ENCODE data around the gene LIN54. TPM values are rescaled to one million over a fixed set of nuclear protein-coding genes. Genes with fewer than 3 reads are reported as not detected.

The LIN54 gene
- total RNA-seq, 4 donors from 2014 or later, result 14.7 to 23.0 (median 16.4) TPM

GRCh38 chr4:82893942-82894341 is 116.7 kb downstream of the LIN54 start:
- H3K9me3 ChIP-seq, result no peaks in the 10 kb centered on the region
- no peak overlapping the region for H3K27ac ChIP-seq
- H3K27me3 ChIP-seq, result no peaks in the 10 kb centered on the region
- H3K4me3 ChIP-seq, result no peak overlapping the region
- H3K36me3 ChIP-seq, result peaks cover 0 to 48% (median 5%) of the 10 kb centered on the region in 3 donors
- 86 to 92% methylated on average over 3 of the region's 3 CpGs for WGBS, 2 donors
- intact Hi-C loops (cut with DNase I), result no loop called here
- peaks cover 2 to 61% (median 13%) of the 10 kb centered on the region in 3 donors for H3K4me1 ChIP-seq
- TF ChIP-seq POLR2A (IDR thresholded peaks at IDR 0.05) (no peak), CTCF (IDR thresholded peaks at IDR 0.05) (no peak)
- no peak for DNase-seq

- DNase-seq, result no peak
- Histone ChIP-seq H3K4me1 (peaks cover 0 to 59% (median 10%) of the 10 kb centered on the region in 3 donors), H3K27ac (no peak overlapping the region), H3K27me3 (no peaks in the 10 kb centered on the region), H3K36me3 (peaks cover 0 to 43% (median 5%) of the 10 kb centered on the region in 3 donors), H3K9me3 (no peaks in the 10 kb centered on the region), H3K4me3 (no peak overlapping the region)
- intact Hi-C loops (cut with DNase I), result no loop called here
- 75 to 79% methylated on average over 1 of the region's 1 CpG for WGBS, 2 donors
- TF ChIP-seq CTCF (IDR thresholded peaks at IDR 0.05), result no peak
- TF ChIP-seq POLR2A (IDR thresholded peaks at IDR 0.05), result no peak
Measured at GRCh38 chr4:82892467-82892802, 118.2 kb downstream of the LIN54 start.

- Histone ChIP-seq H3K9me3 (no peaks in the 10 kb centered on the region), H3K4me3 (peak overlapping the region; percentile 76 to 97 (median 80)), H3K4me1 (peaks cover 0 to 59% (median 6%) of the 10 kb centered on the region in 3 donors), H3K27me3 (no peaks in the 10 kb centered on the region), H3K36me3 (peaks cover 0 to 38% (median 5%) of the 10 kb centered on the region in 3 donors), H3K27ac (peak overlapping the region; percentile 95 to 99 (median 97))
- WGBS, 2 donors, result 31 to 32% methylated on average over 7 of the region's 7 CpGs
- intact Hi-C loops (cut with DNase I), result no loop called here
- TF ChIP-seq CTCF (IDR thresholded peaks at IDR 0.05), result no peak
- no peak for TF ChIP-seq POLR2A (IDR thresholded peaks at IDR 0.05)
- DNase-seq, result no peak
Measured at GRCh38 chr4:82891707-82892466, 118.7 kb downstream of the LIN54 start.

- Histone ChIP-seq H3K4me1 (peaks cover 0 to 59% (median 14%) of the 10 kb centered on the region in 3 donors), H3K27ac (peak within 1 kb of the TSS; percentile 95 to 99 (median 97)), H3K9me3 (no peaks in the 10 kb centered on the region), H3K27me3 (no peaks in the 10 kb centered on the region), H3K36me3 (peaks cover 0 to 30% (median 5%) of the 10 kb centered on the region in 3 donors), H3K4me3 (peak within 1 kb of the TSS; percentile 76 to 97 (median 80))
- WGBS, 2 donors, result 0% methylated on average over 1 to 7 of the region's 71 CpGs
- TF ChIP-seq POLR2A (IDR thresholded peaks at IDR 0.05) (peak in 3 of 4 donors; percentile 87 to 96 (median 87)), CTCF (IDR thresholded peaks at IDR 0.05) (peak in 2 of 6 experiments; percentile 5 to 23)
- peak; percentile 75 for DNase-seq
- intact Hi-C loops (cut with DNase I), result no loop called here
Measured at GRCh38 chr4:82890901-82891706, 119.5 kb downstream of the LIN54 start, which contains the start of gene SEC31A. Gene SEC31A (minus strand): TSS chr4:82891153. CDS start chr4:82881936, 9,217 bp downstream.

GRCh38 chr4:82890528-82890900 is 120.1 kb downstream of the LIN54 start:
- intact Hi-C loops (cut with DNase I), result no loop called here
- Histone ChIP-seq H3K4me1 (peaks cover 0 to 62% (median 20%) of the 10 kb centered on the region in 3 donors), H3K27ac (peak overlapping the region; percentile 95 to 99 (median 97)), H3K27me3 (no peaks in the 10 kb centered on the region), H3K36me3 (peaks cover 0 to 26% (median 5%) of the 10 kb centered on the region in 3 donors), H3K4me3 (peak overlapping the region; percentile 76 to 97 (median 80)), H3K9me3 (no peaks in the 10 kb centered on the region)
- no peak for DNase-seq
- 0% methylated on average over 8 to 9 of the region's 16 CpGs for WGBS, 2 donors
- TF ChIP-seq CTCF (IDR thresholded peaks at IDR 0.05) (no peak), POLR2A (IDR thresholded peaks at IDR 0.05) (no peak)

Data from esophagus squamous epithelium (tissue), 5 donors.